ENCODE results near the gene SCRN1.

SCRN1 gene

GRCh38 chr7:29886827-29887226, 102.8 kb downstream of the SCRN1 start:
- DNase-seq = no peak

DNA sequence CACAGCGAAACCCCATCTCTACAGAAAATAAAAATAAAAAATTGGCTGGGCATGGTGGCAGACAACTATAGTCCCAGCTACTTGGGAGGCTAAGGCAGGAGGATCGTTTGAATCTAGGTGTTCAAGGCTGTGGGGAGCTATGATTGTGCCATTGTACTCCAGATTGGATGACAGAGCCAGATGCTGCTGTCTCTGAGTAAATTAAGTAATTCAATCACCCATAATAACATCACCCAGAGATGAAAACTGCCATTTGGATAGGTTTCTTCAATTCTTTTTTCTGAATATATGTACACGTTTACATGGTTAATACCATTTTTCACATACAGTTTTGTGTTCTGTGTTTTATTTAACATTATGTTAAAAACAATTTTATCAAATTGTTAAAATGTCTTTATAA, 104.0 kb downstream of the SCRN1 start:
- DNase-seq = no peak

GRCh38 chr7:29884399-29885272, 105.0 kb downstream of the SCRN1 start:
- peak; percentile 45 for DNase-seq

GRCh38 chr7:29883462-29884398, 105.9 kb downstream of the SCRN1 start:
- peak; percentile 50 for DNase-seq

DNA sequence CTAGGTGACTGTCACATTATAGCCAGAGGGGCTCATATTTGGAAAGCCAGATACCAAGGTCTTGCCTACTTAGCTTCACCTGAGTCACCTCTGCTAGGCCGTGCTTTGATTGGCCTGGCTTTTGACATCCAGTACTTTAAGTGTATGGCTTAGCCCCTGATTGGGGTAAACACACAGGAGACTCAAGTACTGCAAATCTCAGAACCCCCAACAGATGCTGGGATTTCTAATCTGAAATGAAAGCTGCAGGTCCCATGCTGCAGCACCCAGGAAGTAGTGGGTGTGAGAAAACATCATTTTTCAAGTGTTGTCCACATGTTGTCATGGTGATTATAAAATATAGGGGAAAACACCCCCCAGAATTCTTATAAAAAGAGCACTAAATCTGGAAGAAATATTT, 107.1 kb downstream of the SCRN1 start:
- no peak for DNase-seq

- no peak for DNase-seq
Measured at GRCh38 chr7:29881724-29882123, 107.9 kb downstream of the SCRN1 start.

- no peak for DNase-seq
Measured at GRCh38 chr7:29879609-29880008, 110.0 kb downstream of the SCRN1 start.

DNA sequence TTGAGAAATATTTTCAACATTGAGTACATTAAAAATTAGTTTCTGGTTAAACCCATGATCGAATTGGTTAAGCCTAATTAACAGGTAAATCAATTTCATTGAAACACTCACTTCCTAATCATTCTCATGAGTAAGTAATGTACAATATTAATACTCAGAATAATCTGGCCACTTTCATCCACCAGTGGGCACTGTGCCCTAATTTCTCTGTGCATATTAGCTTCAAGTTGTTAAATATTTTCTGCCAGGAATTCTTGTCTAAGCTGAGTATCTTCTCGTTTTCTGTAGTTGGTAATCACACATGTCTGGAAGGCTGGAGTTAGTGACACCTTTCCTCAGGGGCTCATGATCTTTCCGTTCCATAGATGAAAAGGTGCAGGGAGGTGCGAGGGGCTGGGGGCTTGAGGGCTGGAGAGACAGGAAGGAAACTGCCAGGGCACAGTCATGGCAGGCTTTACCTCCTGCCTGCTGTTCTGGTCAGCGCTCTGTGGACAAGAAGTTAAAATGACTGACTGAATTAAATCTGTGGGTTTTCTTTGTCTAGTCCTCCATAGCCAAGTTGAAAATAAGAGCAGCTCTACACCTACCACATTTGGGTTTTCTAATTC, 111.4 kb downstream of the SCRN1 start:
- DNase-seq = no peak

DNA sequence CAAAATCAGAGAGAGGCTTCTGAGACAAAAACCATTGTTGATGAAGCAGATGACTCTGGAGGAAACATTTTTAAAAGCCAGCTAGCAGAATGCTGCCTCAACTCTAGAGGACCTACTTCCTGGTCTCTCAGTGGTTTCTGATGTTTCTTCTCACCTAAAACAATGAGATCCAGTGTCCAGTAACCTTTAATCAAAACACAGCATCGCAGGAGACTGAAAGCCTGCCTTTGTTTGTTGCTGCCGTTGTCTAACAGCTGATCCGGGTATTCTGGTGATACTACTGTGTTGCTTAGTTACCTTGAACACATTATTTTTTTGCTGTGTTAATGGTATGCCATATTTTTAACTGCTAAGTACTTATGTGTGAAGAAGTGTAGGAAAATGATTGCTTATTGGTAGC, 112.4 kb downstream of the SCRN1 start:
- DNase-seq = no peak

DNA sequence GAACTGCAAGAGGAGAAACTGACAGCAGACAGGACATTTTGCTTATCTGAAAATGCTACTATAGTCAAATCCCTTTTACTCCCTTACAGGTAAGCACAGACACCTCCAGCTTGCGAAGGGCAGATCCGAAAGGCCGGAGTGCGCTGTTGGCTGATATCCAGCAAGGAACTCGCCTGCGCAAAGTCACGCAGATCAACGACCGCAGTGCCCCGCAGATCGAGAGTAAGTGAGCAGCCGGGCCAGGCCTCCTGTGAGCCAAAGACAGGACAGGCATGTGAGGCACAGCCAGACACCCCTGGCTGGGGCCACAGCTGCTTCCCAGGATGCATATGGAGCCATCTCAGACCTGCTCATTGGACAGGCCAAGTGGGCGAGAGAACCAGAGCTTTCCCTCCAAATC, 113.9 kb downstream of the SCRN1 start:
- DNase-seq = no peak

DNA sequence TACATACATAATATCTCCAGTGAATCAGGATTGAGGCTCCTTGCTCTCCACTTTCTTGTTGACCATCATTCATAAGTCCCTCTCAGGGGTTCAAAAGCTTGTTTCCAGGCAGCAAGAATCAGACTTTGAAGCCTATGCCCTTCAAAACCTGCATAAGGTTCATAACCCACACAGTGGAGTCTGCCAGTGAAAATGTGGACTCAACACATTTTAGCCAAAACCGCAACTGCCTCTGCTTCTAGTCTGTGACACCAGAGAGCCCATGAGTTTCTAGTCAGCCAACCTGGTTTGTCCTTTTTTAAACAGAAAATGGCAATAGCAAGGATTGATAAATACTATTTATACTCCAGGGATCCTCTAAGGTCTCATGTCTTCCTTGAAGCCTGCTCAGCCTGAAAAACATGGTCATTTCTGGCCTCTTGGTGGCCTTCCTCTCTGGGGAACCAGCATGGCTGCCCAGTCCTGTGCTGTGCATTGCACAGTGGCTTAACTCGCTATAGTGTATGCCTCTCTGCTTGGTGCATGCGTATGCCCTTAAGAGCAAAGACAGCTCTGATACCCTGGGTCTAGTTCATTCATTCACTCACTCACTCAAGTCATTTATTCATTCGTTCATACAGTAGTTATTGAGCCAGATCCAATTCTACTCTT, 115.8 kb downstream of the SCRN1 start:
- DNase-seq = no peak

- no peak for DNase-seq
Measured at GRCh38 chr7:29871787-29872398, 117.7 kb downstream of the SCRN1 start.
